Breast epithelium (tissue), 4 donors: ENCODE measurements around the gene PARVA. TPM values are rescaled to one million over a fixed set of nuclear protein-coding genes. Genes with fewer than 3 reads are reported as not detected.

Experiments
- DNase-seq, 2 donors: peaks; one replicate each; pipeline ENCODE4 v3.0.0-alpha.2; 2019; ENCODE audit warnings: low spot score in 2 of 2
- H3K27ac ChIP-seq, 2 donors: fragments of 200-600 bp; sonication (generic) in 1 of 2; one replicate each; pipeline ENCODE4 v1.5.1; 2016 to 2019; ENCODE audit warnings: mild to moderate bottlenecking in 1 of 2
- H3K27me3 ChIP-seq, 2 donors: fragments of 200-600 bp; sonication (generic) in 1 of 2; one replicate each; pipeline versions ENCODE4 v1.5.1 to v1.6.0; 2017 to 2019; ENCODE audit warnings: control low read depth in 1 of 2, mild to moderate bottlenecking in 1 of 2
- H3K36me3 ChIP-seq: fragments of 200-600 bp; one replicate; pipeline ENCODE4 v1.5.1; 2019
- H3K4me1 ChIP-seq, 2 donors: fragments of 200-600 bp; sonication (generic); one replicate each; pipeline ENCODE4 v1.5.1; 2016 to 2019; ENCODE audit warnings: control low read depth in 1 of 2
- H3K4me3 ChIP-seq, 3 donors: fragments of 200-600 bp; sonication (generic); 1 replicate in 2 of 3; 2 replicates in 1 of 3; pipeline ENCODE4 v1.5.1; 2016 to 2019; ENCODE audit warnings: mild to moderate bottlenecking in 3 of 3, moderate library complexity in 2 of 3
- H3K9me3 ChIP-seq, 2 donors: fragments of 200-600 bp; sonication (generic) in 1 of 2; one replicate each; pipeline ENCODE4 v1.5.1; 2016 to 2019; ENCODE audit warnings: control low read depth in 1 of 2
- CTCF ChIP-seq, 3 donors: fragments of 450-650 bp; IDR thresholded peaks; one replicate each; pipeline ENCODE4 v1.5.1; 2016 to 2017; ENCODE audit warnings: antibody characterized with exemption in 3 of 3, mild to moderate bottlenecking in 3 of 3, moderate library complexity in 3 of 3
- POLR2A ChIP-seq: fragments of 450-650 bp; IDR thresholded peaks from one replicate; pipeline ENCODE4 v1.6.1; 2016; ENCODE audit warnings: antibody characterized with exemption, mild to moderate bottlenecking, moderate library complexity
- POLR2AphosphoS5 ChIP-seq, 3 donors: sonication (generic); formaldehyde crosslinking; IDR thresholded peaks; one replicate each; pipeline ENCODE4 v1.6.1; 2017; ENCODE audit warnings: antibody characterized with exemption in 3 of 3
- intact Hi-C: fragments of 100-400 bp; cut with DNase I; formaldehyde crosslinking; loops from one replicate; pipeline ENCODE4 v1.15.1; 2023; ENCODE audit warnings: low total_unique reads
- total RNA-seq, 3 donors: library from RNA; depleted of rRNA; stranded (reverse); fragments of >200 nt; gene quantifications; one replicate each; pipeline ENCODE4 v1.1.0, GENCODE V29; 2016

Gene PARVA
- total RNA-seq, 3 donors from 2014 or later: 50.5 to 109 (median 60.4) TPM

- H3K27me3 ChIP-seq: no peaks in the 10 kb centered on the region
- DNase-seq: no peak
- no peak for TF ChIP-seq POLR2AphosphoS5 (IDR thresholded peaks at IDR 0.05)
- no peak for TF ChIP-seq CTCF (IDR thresholded peaks at IDR 0.05)
- TF ChIP-seq POLR2A: no peak
- H3K36me3 ChIP-seq: no peaks in the 10 kb centered on the region
- H3K27ac ChIP-seq: peak overlapping the region in 1 of 2 donors; percentile 25
- intact Hi-C loops: no loop called here
- H3K4me3 ChIP-seq: no peak overlapping the region
- H3K4me1 ChIP-seq: no peaks in the 10 kb centered on the region
- H3K9me3 ChIP-seq: no peaks in the 10 kb centered on the region
Observed at GRCh38 chr11:12547953-12548650, 170.7 kb downstream of the PARVA start.

DNA sequence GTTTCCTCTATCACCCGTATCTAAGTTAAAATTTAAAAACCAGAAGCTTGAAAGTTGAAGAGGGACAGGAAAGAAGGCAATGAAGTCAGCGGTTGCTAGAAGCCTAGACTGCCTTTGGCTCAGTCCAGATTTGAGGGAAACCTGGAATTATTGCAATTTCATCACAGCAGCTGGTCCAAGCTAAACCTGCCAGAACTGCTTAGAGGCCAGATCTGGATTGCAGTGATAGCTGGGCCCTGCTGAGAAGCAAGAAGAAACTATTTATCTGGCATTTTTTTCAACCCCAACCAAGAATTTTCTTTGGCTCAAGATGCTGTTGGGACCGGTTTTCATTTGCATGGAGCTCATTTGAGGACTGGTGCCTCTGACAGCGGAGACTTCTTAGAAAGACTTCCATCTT, 175.3 kb downstream of the PARVA start:
- Histone ChIP-seq H3K27ac (peak overlapping the region in 1 of 2 donors; percentile 0), H3K36me3 (no peaks in the 10 kb centered on the region), H3K27me3 (no peaks in the 10 kb centered on the region), H3K4me1 (peaks cover 5 to 6% of the 10 kb centered on the region in 2 donors), H3K9me3 (no peaks in the 10 kb centered on the region), H3K4me3 (no peak overlapping the region)
- intact Hi-C loops: no loop called here
- TF ChIP-seq POLR2A (no peak), CTCF (IDR thresholded peaks at IDR 0.05) (no peak), POLR2AphosphoS5 (IDR thresholded peaks at IDR 0.05) (peak; percentile 37 to 75 (median 40))
- peak in 1 of 2 donors; percentile 72 for DNase-seq

DNA sequence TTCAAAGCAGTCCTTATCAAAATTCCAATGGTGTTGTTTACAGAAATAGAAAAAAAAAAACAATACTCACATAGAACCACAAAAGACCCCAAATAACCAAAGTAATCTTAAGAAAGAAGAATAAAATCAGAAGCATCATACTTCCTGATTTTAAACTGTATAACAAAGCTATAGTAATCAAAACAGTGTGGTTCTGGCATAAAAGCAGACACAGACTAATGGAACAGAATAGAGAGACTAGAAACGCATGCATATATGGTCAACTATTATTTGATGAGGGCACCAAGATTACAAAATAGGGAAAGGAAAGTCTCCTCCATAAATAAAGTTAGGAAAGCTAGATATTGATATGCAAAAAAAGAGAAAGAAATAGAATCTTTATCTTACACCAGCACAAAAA, 176.8 kb downstream of the PARVA start:
- no peak overlapping the region for H3K4me3 ChIP-seq
- H3K27ac ChIP-seq: no peak overlapping the region
- TF ChIP-seq POLR2AphosphoS5 (IDR thresholded peaks at IDR 0.05) (no peak), POLR2A (no peak), CTCF (IDR thresholded peaks at IDR 0.05) (no peak)
- no peaks in the 10 kb centered on the region for H3K9me3 ChIP-seq
- H3K27me3 ChIP-seq: no peaks in the 10 kb centered on the region
- no peak for DNase-seq
- intact Hi-C loops: no loop called here
- H3K36me3 ChIP-seq: no peaks in the 10 kb centered on the region
- H3K4me1 ChIP-seq: peaks cover 5 to 6% of the 10 kb centered on the region in 2 donors

DNA sequence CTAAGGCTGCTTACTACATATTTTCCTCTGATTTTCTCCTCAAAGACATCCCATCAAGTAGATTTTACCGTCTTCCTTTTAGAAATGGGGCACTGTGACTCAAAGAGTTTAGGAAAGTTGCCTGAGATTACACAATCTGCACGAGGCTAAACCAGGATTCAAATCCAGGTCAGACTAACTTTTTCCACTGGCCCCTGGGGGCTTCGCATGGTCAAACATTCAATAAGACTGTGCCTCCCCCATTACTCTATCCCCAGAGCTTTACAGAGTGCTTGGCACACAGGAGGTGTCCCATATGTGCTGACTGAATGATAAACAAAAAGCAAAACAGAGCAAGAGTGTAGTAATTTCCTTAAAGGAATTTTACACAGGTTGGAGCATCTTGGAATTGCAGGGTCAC, 178.8 kb downstream of the PARVA start:
- intact Hi-C loops: no loop called here
- H3K27ac ChIP-seq: peak overlapping the region; percentile 52 to 77
- H3K4me1 ChIP-seq: peaks cover 5 to 6% of the 10 kb centered on the region in 2 donors

DNA sequence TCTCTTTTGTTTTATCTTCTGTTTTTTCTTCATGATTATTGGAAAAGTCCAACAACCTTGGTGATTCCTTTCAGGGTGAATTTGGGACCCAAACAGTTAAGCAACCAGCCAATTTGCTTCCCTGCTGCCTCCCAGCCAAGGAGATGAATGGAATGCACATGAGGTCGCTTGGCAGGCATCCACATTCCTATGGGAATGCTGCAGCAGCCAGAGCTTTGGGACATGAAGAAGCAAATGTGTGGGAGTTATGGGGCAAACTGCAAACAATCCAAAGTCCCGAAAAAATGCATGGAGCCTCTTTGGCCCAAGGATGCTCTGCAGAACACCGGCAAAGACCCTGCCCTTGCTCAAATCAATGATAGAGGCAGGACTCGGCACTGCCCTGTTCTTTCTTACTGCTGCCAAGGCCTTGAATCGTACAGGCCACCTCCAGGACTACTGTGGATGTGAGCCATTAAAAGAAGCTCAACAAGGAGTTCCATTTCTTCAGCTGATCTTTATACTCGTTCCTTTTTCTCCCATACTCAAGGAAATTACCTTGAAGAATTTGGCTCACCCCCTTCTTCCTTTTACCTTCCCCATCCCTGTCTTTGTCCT, 179.5 kb downstream of the PARVA start:
- intact Hi-C loops: no loop called here
- H3K4me1 ChIP-seq: peaks cover 5 to 6% of the 10 kb centered on the region in 2 donors
- no peak for TF ChIP-seq POLR2A
- peak in 2 of 3 donors; percentile 14 to 28 for TF ChIP-seq POLR2AphosphoS5 (IDR thresholded peaks at IDR 0.05)
- H3K9me3 ChIP-seq: no peaks in the 10 kb centered on the region
- peak; percentile 65 to 89 for DNase-seq
- H3K36me3 ChIP-seq: no peaks in the 10 kb centered on the region
- H3K27ac ChIP-seq: peak overlapping the region; percentile 52 to 77
- H3K4me3 ChIP-seq: no peak overlapping the region
- H3K27me3 ChIP-seq: no peaks in the 10 kb centered on the region

More for the DNA sequence above, 178.8 kb downstream of the PARVA start:
- H3K36me3 ChIP-seq: no peaks in the 10 kb centered on the region
- no peak overlapping the region for H3K4me3 ChIP-seq
- no peaks in the 10 kb centered on the region for H3K9me3 ChIP-seq
- no peaks in the 10 kb centered on the region for H3K27me3 ChIP-seq
- DNase-seq: no peak
- TF ChIP-seq POLR2AphosphoS5 (IDR thresholded peaks at IDR 0.05) (peak in 1 of 3 donors; percentile 19), POLR2A (no peak)

DNA sequence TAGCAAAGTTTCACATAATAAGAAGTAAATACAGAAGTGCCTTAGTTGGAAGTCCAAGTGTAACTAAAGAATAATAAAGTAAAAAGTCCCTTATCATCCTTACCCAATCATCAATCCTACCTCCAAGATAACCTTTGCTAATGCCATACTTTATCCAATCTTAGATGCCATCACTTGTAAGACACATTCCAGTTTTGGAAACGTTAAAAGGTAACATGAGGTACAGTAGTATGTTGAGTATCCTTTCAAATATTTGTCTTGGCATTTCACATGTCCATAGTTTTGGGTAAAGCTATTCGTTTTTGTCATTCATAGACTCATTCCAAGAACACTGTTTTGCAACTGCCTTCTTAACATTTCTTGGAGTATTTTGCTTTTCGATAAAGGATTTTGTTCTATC, 181.6 kb downstream of the PARVA start:
- intact Hi-C loops: no loop called here
- no peaks in the 10 kb centered on the region for H3K9me3 ChIP-seq
- TF ChIP-seq POLR2A (no peak), CTCF (IDR thresholded peaks at IDR 0.05) (no peak), POLR2AphosphoS5 (IDR thresholded peaks at IDR 0.05) (no peak)

More for the DNA sequence above, 181.6 kb downstream of the PARVA start:
- no peak for DNase-seq
- H3K4me3 ChIP-seq: no peak overlapping the region
- H3K27me3 ChIP-seq: no peaks in the 10 kb centered on the region
- H3K27ac ChIP-seq: no peak overlapping the region
- H3K4me1 ChIP-seq: peaks cover 5 to 6% of the 10 kb centered on the region in 2 donors
- no peaks in the 10 kb centered on the region for H3K36me3 ChIP-seq
